ENCODE measurements around the gene MGST3. TPM values are rescaled to one million over a fixed set of nuclear protein-coding genes. Genes with fewer than 3 reads are reported as not detected.
"Not testable (repeated sequence)": the region's sequence is repeated elsewhere in the genome, so short reads cannot be mapped to it uniquely, and the experiment has no call there.

Gene MGST3
- total RNA-seq, 1 donor from 2014 or later = 177 TPM

DNA sequence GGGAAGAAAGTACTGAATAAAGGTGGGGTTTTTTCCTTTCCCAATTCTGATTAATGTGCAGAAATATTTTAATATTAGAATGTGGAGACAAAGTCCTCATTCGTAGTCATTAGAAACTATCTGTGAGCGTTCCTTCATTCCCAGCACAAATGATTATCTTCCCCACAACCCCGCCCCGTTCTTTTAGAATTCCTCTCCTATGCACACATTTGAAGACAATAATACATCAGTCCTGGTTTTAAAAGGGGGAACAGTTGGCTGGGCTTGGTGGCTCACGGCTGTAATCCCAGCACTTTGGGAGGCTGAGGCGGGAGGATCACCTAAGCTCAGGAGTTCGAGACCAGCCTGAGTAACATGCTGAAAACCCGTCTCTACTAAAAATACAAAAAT lies 66.5 kb downstream of the MGST3 start:
- H3K4me3 ChIP-seq = peak overlapping the region; percentile 85 to 86
- H3K27ac ChIP-seq = peak overlapping the region; percentile 95 to 97
- peaks cover 4 to 12% of the 10 kb centered on the region in 2 donors for H3K4me1 ChIP-seq
- intact Hi-C loops (cut with DNase I) = loop anchor here (1.0 to 2.0 kb wide), 3 partner anchors 131 to 217 kb away; no protein-coding TSS in a partner anchor
- no peaks in the 10 kb centered on the region for H3K27me3 ChIP-seq
- DNase-seq (ENCODE audit: low spot score in 2 of 2) = no peak
- no peak for TF ChIP-seq CTCF (IDR thresholded peaks at IDR 0.05)
- no peaks in the 10 kb centered on the region for H3K9me3 ChIP-seq
- H3K36me3 ChIP-seq = no peaks in the 10 kb centered on the region

- Histone ChIP-seq H3K9me3 (no peaks in the 10 kb centered on the region), H3K4me1 (peaks cover 4 to 12% of the 10 kb centered on the region in 2 donors), H3K4me3 (peak within 1 kb of the TSS; percentile 85 to 86), H3K36me3 (no peaks in the 10 kb centered on the region), H3K27ac (peak within 1 kb of the TSS; percentile 95 to 97), H3K27me3 (no peaks in the 10 kb centered on the region)
- intact Hi-C loops (cut with DNase I) = loop anchor here (1.0 to 2.0 kb wide), 6 partner anchors 67 to 216 kb away; partner anchors contain the start of genes MGST3 and TMCO1
- DNase-seq (ENCODE audit: low spot score in 2 of 2) = peak; percentile 63 to 95
- peak; percentile 8 to 37 (median 17) for TF ChIP-seq CTCF (IDR thresholded peaks at IDR 0.05)
Measured at GRCh38 chr1:165697881-165698760, 67.1 kb downstream of the MGST3 start, which contains the start of gene ALDH9A1. ALDH9A1 (minus strand) TSS chr1:165698562; CDS start chr1:165698558, 4 bp downstream.

DNA sequence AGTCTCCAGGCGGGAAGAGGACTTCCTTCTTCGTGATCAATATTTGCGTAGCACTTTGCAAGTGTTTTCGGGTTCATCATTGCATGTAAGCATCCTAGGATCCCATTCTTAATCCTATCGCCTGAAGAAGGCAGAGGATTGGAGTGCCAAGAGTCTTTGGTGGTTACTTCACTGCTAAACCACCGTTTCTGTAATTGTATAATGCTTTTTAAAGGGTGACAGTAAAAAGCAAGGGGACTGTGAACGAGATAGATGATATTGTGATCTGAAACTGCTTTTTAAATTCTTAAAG lies 67.7 kb downstream of the MGST3 start:
- intact Hi-C loops (cut with DNase I) = loop anchor here (1.0 to 2.0 kb wide), 3 partner anchors 67 to 100 kb away; partner anchors contain the start of genes MGST3 and TMCO1
- Histone ChIP-seq H3K4me1 (peaks cover 4 to 12% of the 10 kb centered on the region in 2 donors), H3K27ac (peak overlapping the region; percentile 95 to 97), H3K4me3 (peak overlapping the region; percentile 85 to 86), H3K9me3 (no peaks in the 10 kb centered on the region), H3K36me3 (no peaks in the 10 kb centered on the region), H3K27me3 (no peaks in the 10 kb centered on the region)
- no peak for TF ChIP-seq CTCF (IDR thresholded peaks at IDR 0.05)
- no peak for DNase-seq (ENCODE audit: low spot score in 2 of 2)

- H3K9me3 ChIP-seq = no peaks in the 10 kb centered on the region
- no peak overlapping the region for H3K27ac ChIP-seq
- DNase-seq (ENCODE audit: low spot score in 2 of 2) = no peak
- H3K4me3 ChIP-seq = no peak overlapping the region
- H3K27me3 ChIP-seq = no peaks in the 10 kb centered on the region
- intact Hi-C loops (cut with DNase I) = loop anchor here (2.0 kb wide), 2 partner anchors 69 to 101 kb away; partner anchors contain the start of gene TMCO1
- H3K4me1 ChIP-seq = peaks cover 4 to 11% of the 10 kb centered on the region in 2 donors
- no peak for TF ChIP-seq CTCF (IDR thresholded peaks at IDR 0.05)
- H3K36me3 ChIP-seq = no peaks in the 10 kb centered on the region
Measured at GRCh38 chr1:165699577-165699976, 68.5 kb downstream of the MGST3 start.

DNA sequence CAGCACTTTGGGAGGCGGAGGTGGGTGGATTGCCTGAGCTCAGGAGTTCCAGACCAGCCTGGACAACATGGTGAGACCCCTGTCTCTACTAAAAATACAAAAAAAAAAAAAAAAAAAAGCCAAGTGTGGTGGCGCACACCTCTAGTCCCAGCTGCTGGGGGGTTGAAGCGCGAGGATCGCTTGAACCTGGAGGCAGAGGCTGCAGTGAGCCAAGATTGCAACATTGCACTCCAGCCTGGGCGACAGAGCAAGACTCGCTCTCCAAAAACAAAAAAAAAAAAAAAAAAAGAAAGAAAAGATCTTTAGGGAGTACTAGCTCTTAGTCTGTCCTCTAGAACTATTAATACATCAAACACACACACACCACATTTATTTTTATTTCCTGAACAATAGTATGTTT lies 70.9 kb downstream of the MGST3 start:
- DNase-seq (ENCODE audit: low spot score in 2 of 2); H3K27me3 ChIP-seq; H3K27ac ChIP-seq; H3K4me3 ChIP-seq; H3K4me1 ChIP-seq; H3K9me3 ChIP-seq; H3K36me3 ChIP-seq; intact Hi-C loops (cut with DNase I): not testable (repeated sequence)

DNA sequence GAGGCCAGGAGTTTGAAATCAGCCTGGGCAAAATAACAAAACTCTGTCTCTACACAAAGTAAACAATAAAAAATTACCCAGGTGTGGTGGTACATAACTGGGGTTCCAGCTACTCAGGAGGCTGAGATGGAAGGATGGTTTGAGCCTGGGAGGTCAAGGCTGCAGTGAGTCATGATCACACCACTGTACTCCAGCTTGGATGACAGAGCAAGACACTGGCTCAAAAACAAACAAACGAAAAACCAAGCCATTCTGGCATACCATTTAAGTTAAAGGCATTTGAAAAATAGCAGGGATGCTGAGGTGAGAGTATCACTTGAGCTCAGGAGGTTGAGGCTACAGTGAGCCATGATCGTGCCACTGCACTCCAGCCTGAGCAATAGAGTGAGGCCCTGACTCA lies 72.6 kb downstream of the MGST3 start:
- intact Hi-C loops (cut with DNase I) = no loop called here
- Histone ChIP-seq H3K9me3 (no peaks in the 10 kb centered on the region), H3K4me1 (no peaks in the 10 kb centered on the region), H3K36me3 (no peaks in the 10 kb centered on the region), H3K4me3 (no peak overlapping the region), H3K27me3 (no peaks in the 10 kb centered on the region), H3K27ac (no peak overlapping the region)
- no peak for DNase-seq (ENCODE audit: low spot score in 2 of 2)
- TF ChIP-seq CTCF (IDR thresholded peaks at IDR 0.05) = no peak
